Uterus (tissue), 4 donors: Measurements from ENCODE around the gene RABGAP1L. TPM values are rescaled to one million over a fixed set of nuclear protein-coding genes. Genes with fewer than 3 reads are reported as not detected.

Source experiments
- DNase-seq, 2 donors: peaks; one replicate each; pipeline ENCODE4 v3.0.0-alpha.2; 2019 to 2020
- H3K27ac ChIP-seq, 2 donors: fragments of 200-600 bp; sonication (generic); 1 replicate in 1 of 2; 2 replicates in 1 of 2; pipeline ENCODE4 v1.5.1; 2016 to 2018
- H3K27me3 ChIP-seq, 2 donors: fragments of 200-600 bp; sonication (generic); one replicate each; pipeline ENCODE4 v1.5.1; 2018 to 2019; ENCODE audit warnings: control low read depth in 1 of 2
- H3K36me3 ChIP-seq, 2 donors: fragments of 200-600 bp; sonication (generic); one replicate each; pipeline ENCODE4 v1.5.1; 2019; ENCODE audit warnings: control low read depth in 1 of 2
- H3K4me1 ChIP-seq, 2 donors: fragments of 200-600 bp; sonication (generic); one replicate each; pipeline ENCODE4 v1.5.1; 2018 to 2019; ENCODE audit warnings: control low read depth in 1 of 2
- H3K4me3 ChIP-seq, 2 donors: fragments of 200-600 bp; sonication (generic); 1 replicate in 1 of 2; 2 replicates in 1 of 2; pipeline ENCODE4 v1.5.1; 2018 to 2019; ENCODE audit warnings: mild to moderate bottlenecking in 1 of 2
- H3K9me3 ChIP-seq, 2 donors: fragments of 200-600 bp; sonication (generic); one replicate each; pipeline ENCODE4 v1.5.1; 2019; ENCODE audit warnings: control low read depth in 1 of 2
- POLR2A ChIP-seq, 2 donors: fragments of 450-650 bp; IDR thresholded peaks; one replicate each; pipeline ENCODE4 v1.6.1; 2016; ENCODE audit warnings: antibody characterized with exemption in 2 of 2, mild to moderate bottlenecking in 1 of 2, moderate library complexity in 1 of 2
- intact Hi-C: fragments of 100-400 bp; cut with DNase I; formaldehyde crosslinking; loops from one replicate; pipeline ENCODE4 v1.15.1; 2023; ENCODE audit warnings: low total_unique reads
- total RNA-seq, 4 donors: library from RNA; depleted of rRNA in 3 of 4; stranded (reverse); fragments of >200 nt in 3 of 4; gene quantifications; one replicate each; pipeline versions ENCODE4 v1.1.0 to v1.2.4, GENCODE V29; 2014 to 2023
- TF ChIP-seq, protein P1 (sequence below), 4 experiments: fragments of 200-600 bp in 2 of 4; fragments of 450-650 bp in 2 of 4; sonication (generic) in 2 of 4; IDR thresholded peaks; one replicate each; pipeline ENCODE4 v1.5.1; 2016 to 2019; ENCODE audit warnings: antibody characterized with exemption in 4 of 4, mild to moderate bottlenecking in 2 of 4, moderate library complexity in 1 of 4
- donor health status: DM: yes; HTN: yes; CAD: no.

The RABGAP1L gene
- total RNA-seq, 4 donors from 2014 or later, result 19.1 to 93.7 (median 35.1) TPM

DNA sequence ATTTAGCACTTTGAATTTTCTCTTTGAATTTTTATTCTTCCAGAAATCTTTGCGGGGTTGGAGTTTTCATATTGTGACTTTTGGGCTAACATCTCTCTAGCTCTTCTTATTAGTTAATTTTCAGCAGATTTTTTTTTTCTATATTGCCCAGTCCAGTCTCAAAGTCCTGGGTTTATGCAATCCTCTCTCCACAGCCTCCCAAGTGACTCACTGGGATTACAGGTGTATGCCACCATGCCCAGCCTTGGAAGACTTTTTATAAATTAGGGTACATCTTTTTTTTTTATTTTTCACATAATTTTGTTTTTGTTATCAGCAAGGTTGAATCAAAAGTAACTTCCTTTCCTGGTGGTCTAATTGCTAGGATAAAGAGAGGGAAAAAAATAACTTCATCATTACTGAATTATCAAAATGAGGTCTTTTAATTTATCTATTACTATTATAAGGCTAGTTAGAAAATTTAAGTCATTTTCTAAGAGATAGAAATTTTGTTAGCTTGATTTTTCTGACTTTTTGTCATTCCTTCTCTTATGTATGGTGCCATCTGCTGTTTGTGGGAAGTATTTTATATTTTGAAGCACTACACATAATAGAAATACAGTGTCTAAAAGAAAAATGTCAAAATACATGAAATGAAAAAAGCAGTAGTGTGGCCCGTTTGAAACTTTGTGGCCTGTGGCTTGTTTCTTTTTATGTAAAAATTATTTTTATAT is 567.0 kb downstream of the RABGAP1L start:
- Histone ChIP-seq H3K36me3 (no peaks in the 10 kb centered on the region), H3K4me1 (no peaks in the 10 kb centered on the region), H3K4me3 (no peak overlapping the region), H3K9me3 (no peaks in the 10 kb centered on the region), H3K27me3 (no peaks in the 10 kb centered on the region), H3K27ac (no peak overlapping the region)
- no peak for TF ChIP-seq POLR2A (IDR thresholded peaks at IDR 0.05)
- TF ChIP-seq, protein P1, sequence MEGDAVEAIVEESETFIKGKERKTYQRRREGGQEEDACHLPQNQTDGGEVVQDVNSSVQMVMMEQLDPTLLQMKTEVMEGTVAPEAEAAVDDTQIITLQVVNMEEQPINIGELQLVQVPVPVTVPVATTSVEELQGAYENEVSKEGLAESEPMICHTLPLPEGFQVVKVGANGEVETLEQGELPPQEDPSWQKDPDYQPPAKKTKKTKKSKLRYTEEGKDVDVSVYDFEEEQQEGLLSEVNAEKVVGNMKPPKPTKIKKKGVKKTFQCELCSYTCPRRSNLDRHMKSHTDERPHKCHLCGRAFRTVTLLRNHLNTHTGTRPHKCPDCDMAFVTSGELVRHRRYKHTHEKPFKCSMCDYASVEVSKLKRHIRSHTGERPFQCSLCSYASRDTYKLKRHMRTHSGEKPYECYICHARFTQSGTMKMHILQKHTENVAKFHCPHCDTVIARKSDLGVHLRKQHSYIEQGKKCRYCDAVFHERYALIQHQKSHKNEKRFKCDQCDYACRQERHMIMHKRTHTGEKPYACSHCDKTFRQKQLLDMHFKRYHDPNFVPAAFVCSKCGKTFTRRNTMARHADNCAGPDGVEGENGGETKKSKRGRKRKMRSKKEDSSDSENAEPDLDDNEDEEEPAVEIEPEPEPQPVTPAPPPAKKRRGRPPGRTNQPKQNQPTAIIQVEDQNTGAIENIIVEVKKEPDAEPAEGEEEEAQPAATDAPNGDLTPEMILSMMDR (IDR thresholded peaks at IDR 0.05), result peak in 1 of 4 experiments; percentile 22
- intact Hi-C loops, result no loop called here
- DNase-seq, result no peak

DNA sequence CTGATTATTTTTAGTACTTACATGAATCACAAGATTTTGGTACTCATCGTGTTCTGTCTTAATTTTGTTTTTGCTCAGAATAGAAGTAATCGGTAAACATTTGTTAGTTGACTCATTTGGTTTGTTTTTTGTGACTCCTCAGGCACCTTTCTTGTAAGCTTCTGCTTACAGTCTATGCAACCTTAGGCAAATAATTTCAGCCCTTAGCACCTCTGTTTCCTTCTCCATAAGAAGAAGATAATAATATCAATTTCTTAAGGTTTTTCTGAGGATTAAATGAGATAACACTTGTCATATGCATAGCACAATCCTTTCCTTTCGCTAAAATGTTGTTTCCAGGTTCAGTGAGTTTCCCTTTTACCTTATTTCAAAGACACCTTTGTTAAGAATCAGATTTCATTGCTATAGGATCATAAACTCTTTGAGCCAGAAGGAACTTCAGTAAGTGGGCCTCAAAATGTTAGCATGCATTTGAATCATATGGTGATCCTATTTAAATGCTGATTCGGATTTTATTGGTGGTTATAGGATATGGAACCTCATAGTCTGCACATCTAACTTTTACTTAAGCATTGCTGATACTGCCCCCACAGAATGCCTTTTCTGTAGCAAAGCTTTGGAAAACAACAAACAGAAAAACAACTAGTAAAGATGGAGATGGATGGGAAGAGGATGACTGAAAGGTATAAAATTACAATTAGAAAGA is 567.7 kb downstream of the RABGAP1L start:
- Histone ChIP-seq H3K36me3 (no peaks in the 10 kb centered on the region), H3K4me1 (no peaks in the 10 kb centered on the region), H3K27me3 (no peaks in the 10 kb centered on the region), H3K27ac (no peak overlapping the region), H3K4me3 (no peak overlapping the region), H3K9me3 (no peaks in the 10 kb centered on the region)
- no peak for DNase-seq
- intact Hi-C loops, result no loop called here
- TF ChIP-seq, protein P1 (IDR thresholded peaks at IDR 0.05), result no peak
- TF ChIP-seq POLR2A (IDR thresholded peaks at IDR 0.05), result no peak

DNA sequence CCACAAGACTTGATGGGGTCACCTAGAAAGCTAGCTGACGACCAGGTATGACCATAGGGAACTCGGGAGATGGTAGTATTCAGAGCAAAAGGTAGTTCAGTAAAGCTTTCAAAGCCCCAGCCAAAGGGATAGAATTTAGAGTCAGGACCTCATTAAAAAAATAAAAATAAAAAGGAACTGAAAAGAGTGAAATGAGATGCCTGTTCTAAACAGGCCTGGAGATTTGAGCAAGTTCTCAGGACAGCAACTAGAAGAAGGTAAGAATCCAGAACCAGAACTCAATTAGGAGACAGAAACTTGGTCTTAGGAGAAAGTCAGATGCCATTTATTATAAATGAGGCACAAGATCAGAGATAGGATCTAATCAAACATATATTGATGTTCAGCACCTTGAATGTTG is 575.0 kb downstream of the RABGAP1L start:
- H3K27ac ChIP-seq, result no peak overlapping the region
- no peak for TF ChIP-seq POLR2A (IDR thresholded peaks at IDR 0.05)
- TF ChIP-seq, protein P1 (IDR thresholded peaks at IDR 0.05), result no peak
- peaks cover 0 to 6% of the 10 kb centered on the region in 2 donors for H3K9me3 ChIP-seq
- no peak overlapping the region for H3K4me3 ChIP-seq
- no peaks in the 10 kb centered on the region for H3K4me1 ChIP-seq
- no peak for DNase-seq
- H3K27me3 ChIP-seq, result no peaks in the 10 kb centered on the region
- intact Hi-C loops, result no loop called here
- no peaks in the 10 kb centered on the region for H3K36me3 ChIP-seq

DNA sequence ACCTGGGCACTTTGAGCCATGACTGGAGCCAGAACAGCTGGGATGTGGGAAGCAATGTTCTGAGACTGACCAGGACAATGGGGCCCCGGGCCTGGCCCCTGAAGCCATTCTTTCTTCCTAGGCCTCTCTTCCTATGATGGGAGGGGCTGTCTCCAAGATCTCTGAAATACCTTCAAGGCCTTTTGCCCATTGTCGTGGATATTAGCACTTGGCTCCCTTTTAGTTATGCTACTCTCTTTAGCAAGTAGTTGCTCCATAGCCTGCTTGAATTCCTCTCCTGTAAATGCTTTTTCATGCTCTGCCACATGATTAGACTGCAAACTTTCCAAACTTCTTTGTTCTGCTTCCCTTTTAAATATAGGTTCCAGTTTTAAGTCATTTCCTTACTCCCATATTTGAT is 577.5 kb downstream of the RABGAP1L start:
- H3K9me3 ChIP-seq, result peaks cover 0 to 6% of the 10 kb centered on the region in 2 donors
- intact Hi-C loops, result no loop called here
- TF ChIP-seq POLR2A (IDR thresholded peaks at IDR 0.05), result no peak
- TF ChIP-seq, protein P1 (IDR thresholded peaks at IDR 0.05), result no peak
- no peaks in the 10 kb centered on the region for H3K27me3 ChIP-seq
- no peak for DNase-seq
- H3K27ac ChIP-seq, result no peak overlapping the region
- no peaks in the 10 kb centered on the region for H3K4me1 ChIP-seq
- no peak overlapping the region for H3K4me3 ChIP-seq
- no peaks in the 10 kb centered on the region for H3K36me3 ChIP-seq

DNA sequence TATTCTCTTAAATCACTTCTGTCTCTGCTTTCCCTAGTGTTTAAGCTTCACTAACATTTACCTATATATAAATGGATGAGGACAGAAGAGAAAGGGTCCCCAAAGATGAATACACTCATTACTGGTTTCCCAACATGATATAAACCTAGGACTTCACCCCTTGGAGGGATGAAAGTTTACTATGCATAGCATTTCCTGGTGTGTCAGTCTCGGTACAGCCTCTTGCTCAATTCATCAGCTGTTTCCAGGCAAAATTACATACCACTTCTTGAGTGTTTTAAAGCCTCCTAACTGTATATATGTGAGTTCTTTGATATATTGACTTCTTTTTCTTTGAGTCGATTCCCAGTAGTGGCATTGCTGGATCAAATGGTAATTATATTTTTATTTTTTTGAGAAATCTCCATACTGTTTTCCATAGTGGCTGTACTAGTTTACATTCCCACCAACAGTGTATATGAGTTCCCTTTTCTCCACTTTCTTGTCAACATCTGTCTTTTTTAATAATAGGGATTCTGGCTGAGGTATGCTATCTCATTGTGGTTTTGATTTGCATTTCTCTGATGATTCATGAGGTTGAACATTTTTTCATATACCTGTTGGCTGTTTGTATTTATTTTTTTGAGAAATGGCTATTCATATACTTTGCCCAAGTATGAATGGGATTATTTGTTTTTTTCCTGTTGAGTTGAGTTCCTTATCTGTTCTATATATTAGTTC is 581.1 kb downstream of the RABGAP1L start:
- Histone ChIP-seq H3K9me3 (peaks cover 0 to 6% of the 10 kb centered on the region in 2 donors), H3K4me1 (no peaks in the 10 kb centered on the region), H3K36me3 (no peaks in the 10 kb centered on the region), H3K27me3 (no peaks in the 10 kb centered on the region), H3K27ac (no peak overlapping the region), H3K4me3 (no peak overlapping the region)
- TF ChIP-seq, protein P1 (IDR thresholded peaks at IDR 0.05), result no peak
- TF ChIP-seq POLR2A (IDR thresholded peaks at IDR 0.05), result no peak
- no peak for DNase-seq
- intact Hi-C loops, result no loop called here
